Adrenal gland (tissue), 5 donors: ENCODE data around the gene PRR16.

Experiments used
- CTCF ChIP-seq, 6 experiments: fragments of 450-650 bp in 4 of 6; fragments of 200-600 bp in 2 of 6; sonication (generic) in 1 of 6; IDR thresholded peaks; 1 replicate in 5 of 6; 2 replicates in 1 of 6; pipeline versions ENCODE4 v1.5.1 to v1.8.0; 2016 to 2021; ENCODE audit warnings: antibody characterized with exemption in 6 of 6, mild to moderate bottlenecking in 2 of 6, moderate library complexity in 1 of 6
- POLR2A ChIP-seq, 2 donors: fragments of 450-650 bp; IDR thresholded peaks; one replicate each; pipeline ENCODE4 v1.6.1; 2017; ENCODE audit warnings: antibody characterized with exemption in 2 of 2, mild to moderate bottlenecking in 2 of 2, moderate library complexity in 1 of 2
- donor health status: DM: no; HTN: no; CAD: no.

GRCh38 chr5:120555345-120555744, 91.2 kb downstream of the PRR16 start:
- TF ChIP-seq CTCF (IDR thresholded peaks at IDR 0.05) = no peak
- no peak for TF ChIP-seq POLR2A (IDR thresholded peaks at IDR 0.05)
